ENCODE data around the gene SLCO4A1. TPM values are rescaled to one million over a fixed set of nuclear protein-coding genes. Genes with fewer than 3 reads are reported as not detected.

SLCO4A1 gene
- total RNA-seq, 2 donors from 2014 or later = 2.6 to 6.2 TPM

DNA sequence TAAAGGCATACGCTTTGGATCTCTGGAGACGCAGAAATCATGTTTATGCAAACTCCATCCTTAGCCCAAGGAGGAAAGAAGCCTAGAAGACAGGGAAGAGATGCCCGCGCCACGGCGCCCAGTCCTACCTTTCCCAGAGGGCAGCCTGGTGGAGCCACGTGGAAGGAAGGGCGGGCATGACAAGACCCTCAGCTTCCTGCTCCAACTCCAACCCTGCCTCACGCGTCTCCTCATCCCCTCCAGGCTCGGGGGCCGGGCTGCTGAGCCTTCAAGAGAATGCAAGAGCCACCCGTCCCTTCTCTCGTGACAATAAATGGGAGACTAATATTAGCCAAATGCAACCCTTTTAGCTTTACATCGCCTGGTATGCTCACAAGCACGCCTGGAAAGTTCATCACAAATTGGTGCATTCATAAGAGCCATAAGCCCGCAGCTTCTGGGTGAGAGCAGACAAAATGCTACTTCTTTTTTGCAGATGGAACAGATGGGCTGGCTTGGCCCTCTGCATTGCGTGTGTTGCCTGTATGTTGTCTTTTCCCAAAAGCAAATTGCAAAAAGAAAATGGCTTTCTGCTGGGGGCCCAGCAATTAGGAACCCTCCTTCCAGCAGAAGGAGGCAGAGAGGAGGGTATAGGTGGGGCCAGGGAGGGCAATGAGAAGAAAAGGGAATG, 58.1 kb downstream of the SLCO4A1 start:
- no peak overlapping the region for H3K27ac ChIP-seq
- ATAC-seq (no peak), DNase-seq (no peak)
- TF ChIP-seq POLR2A (IDR thresholded peaks at IDR 0.05) = no peak
- TF ChIP-seq, protein P1, sequence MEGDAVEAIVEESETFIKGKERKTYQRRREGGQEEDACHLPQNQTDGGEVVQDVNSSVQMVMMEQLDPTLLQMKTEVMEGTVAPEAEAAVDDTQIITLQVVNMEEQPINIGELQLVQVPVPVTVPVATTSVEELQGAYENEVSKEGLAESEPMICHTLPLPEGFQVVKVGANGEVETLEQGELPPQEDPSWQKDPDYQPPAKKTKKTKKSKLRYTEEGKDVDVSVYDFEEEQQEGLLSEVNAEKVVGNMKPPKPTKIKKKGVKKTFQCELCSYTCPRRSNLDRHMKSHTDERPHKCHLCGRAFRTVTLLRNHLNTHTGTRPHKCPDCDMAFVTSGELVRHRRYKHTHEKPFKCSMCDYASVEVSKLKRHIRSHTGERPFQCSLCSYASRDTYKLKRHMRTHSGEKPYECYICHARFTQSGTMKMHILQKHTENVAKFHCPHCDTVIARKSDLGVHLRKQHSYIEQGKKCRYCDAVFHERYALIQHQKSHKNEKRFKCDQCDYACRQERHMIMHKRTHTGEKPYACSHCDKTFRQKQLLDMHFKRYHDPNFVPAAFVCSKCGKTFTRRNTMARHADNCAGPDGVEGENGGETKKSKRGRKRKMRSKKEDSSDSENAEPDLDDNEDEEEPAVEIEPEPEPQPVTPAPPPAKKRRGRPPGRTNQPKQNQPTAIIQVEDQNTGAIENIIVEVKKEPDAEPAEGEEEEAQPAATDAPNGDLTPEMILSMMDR (IDR thresholded peaks at IDR 0.05) = no peak
- no peaks in the 10 kb centered on the region for H3K27me3 ChIP-seq
- WGBS, 2 donors = 69 to 73% methylated on average over 18 of the region's 18 CpGs
- no peak overlapping the region for H3K4me3 ChIP-seq
- peaks cover 10% of the 10 kb centered on the region for H3K4me1 ChIP-seq
- H3K9me3 ChIP-seq = no peaks in the 10 kb centered on the region
- intact Hi-C loops (cut with DNase I) = no loop called here
- no peaks in the 10 kb centered on the region for H3K36me3 ChIP-seq (replicated peaks in 1 of 2; ENCODE audit: insufficient read depth in 1 of 2, low read depth in 2 of 2)

GRCh38 chr20:62701161-62702012, 59.1 kb downstream of the SLCO4A1 start:
- intact Hi-C loops (cut with DNase I) = no loop called here
- no peak for DNase-seq
- TF ChIP-seq, protein P1 (IDR thresholded peaks at IDR 0.05) = no peak
- no peak for TF ChIP-seq POLR2A (IDR thresholded peaks at IDR 0.05)
- Histone ChIP-seq H3K27me3 (no peaks in the 10 kb centered on the region), H3K36me3 (replicated peaks in 1 of 2; ENCODE audit: insufficient read depth in 1 of 2, low read depth in 2 of 2) (no peaks in the 10 kb centered on the region), H3K4me3 (no peak overlapping the region), H3K9me3 (no peaks in the 10 kb centered on the region), H3K4me1 (peaks cover 10% of the 10 kb centered on the region), H3K27ac (no peak overlapping the region)
- ATAC-seq = no peak
- 53 to 57% methylated on average over 19 to 23 of the region's 24 CpGs for WGBS, 2 donors

DNA sequence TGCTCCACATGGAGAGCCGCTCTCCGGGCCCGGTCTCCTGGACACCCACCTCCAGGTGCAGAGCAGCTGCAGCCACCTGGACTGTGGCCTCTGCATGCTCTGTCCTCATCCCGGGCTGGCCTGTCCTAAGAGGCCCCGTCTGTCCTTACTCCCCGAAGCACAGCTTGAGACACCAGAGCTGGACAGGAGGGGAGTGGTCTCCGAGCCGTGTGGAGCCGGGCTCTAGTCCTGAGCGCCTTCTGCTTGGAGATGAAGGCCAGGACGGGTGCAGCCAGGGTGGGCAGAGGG, 59.7 kb downstream of the SLCO4A1 start:
- intact Hi-C loops (cut with DNase I) = no loop called here
- 41 to 62% methylated on average over 4 to 11 of the region's 11 CpGs for WGBS, 2 donors
- no peak for ATAC-seq

DNA sequence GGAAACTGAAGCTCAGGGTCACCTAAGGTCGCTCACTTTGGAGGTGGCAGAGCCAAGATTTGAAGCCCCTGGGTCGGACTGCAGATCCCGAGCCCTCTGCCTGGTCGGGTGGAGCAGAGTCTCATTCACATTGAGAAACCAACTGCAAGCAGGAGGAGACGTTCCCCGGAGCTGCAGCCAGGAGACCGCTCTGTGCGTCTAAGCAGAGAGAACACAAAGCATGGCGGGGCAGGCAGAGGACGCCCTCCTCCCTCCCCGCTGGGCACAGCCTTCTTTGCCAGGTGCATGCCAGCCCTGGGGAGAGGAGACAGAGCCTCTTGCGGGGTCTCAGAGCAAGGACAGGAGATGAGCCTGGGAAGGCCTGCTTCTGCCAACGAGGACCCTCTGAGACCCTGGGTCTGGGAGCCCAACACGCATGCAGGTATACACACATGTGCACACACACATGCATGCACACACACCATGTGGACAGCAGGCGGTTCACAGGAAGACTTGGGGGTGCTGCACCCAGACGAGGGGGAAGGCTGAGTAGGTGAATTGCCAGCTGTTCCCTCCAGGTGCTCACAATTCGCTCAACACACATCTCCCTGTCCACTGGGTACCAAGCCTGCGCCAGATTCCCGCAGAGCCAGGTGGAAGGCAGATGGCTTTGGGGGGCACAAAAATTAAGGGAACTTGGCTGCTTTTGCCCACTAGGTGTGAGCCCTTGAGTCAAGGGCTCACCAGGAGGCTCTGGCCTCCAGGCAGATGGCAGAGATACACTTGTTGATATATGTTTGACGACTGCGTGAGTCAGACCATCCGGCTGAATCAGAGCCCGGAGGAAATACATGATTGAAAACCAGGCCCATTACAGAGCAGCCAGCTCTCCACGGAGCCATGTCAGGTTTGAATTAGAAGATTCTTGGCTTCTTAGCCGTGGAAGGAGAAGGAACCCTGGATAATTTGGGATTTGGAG, 60.9 kb downstream of the SLCO4A1 start:
- Histone ChIP-seq H3K9me3 (no peaks in the 10 kb centered on the region), H3K4me1 (peaks cover 6% of the 10 kb centered on the region), H3K27ac (no peak overlapping the region), H3K27me3 (no peaks in the 10 kb centered on the region), H3K36me3 (replicated peaks in 1 of 2; ENCODE audit: insufficient read depth in 1 of 2, low read depth in 2 of 2) (no peaks in the 10 kb centered on the region), H3K4me3 (no peak overlapping the region)
- TF ChIP-seq, protein P1 (IDR thresholded peaks at IDR 0.05) = no peak
- ATAC-seq = no peak
- no peak for DNase-seq
- intact Hi-C loops (cut with DNase I) = no loop called here
- 59 to 60% methylated on average over 11 to 25 of the region's 25 CpGs for WGBS, 2 donors

More for the DNA sequence above, 59.7 kb downstream of the SLCO4A1 start:
- H3K27me3 ChIP-seq = no peaks in the 10 kb centered on the region
- no peak for DNase-seq
- H3K36me3 ChIP-seq (replicated peaks in 1 of 2; ENCODE audit: insufficient read depth in 1 of 2, low read depth in 2 of 2) = no peaks in the 10 kb centered on the region
- TF ChIP-seq POLR2A (IDR thresholded peaks at IDR 0.05) = no peak
- TF ChIP-seq, protein P1 (IDR thresholded peaks at IDR 0.05) = no peak
- H3K4me1 ChIP-seq = peaks cover 10% of the 10 kb centered on the region
- no peaks in the 10 kb centered on the region for H3K9me3 ChIP-seq
- H3K27ac ChIP-seq = no peak overlapping the region
- H3K4me3 ChIP-seq = no peak overlapping the region
